Activated CD4-positive, alpha-beta T cell treated with anti-CD3 and anti-CD28 coated beads, Interleukin-10, Interleukin-2, amounts not matched to agents 100 ng/mL and 50 ng/mL, durations not matched to agents 16 hours and 8 hours (primary cell): ENCODE data around the gene GPR3.
"Not testable (repeated sequence)": the region's sequence is repeated elsewhere in the genome, so short reads cannot be mapped to it uniquely, and the experiment has no call there.

Experiments
- DNase-seq: peaks from one replicate; pipeline ENCODE4 v3.0.0-alpha.2; 2020

GPR3 gene

GRCh38 chr1:27380224-27380623, 12.2 kb upstream of the GPR3 start:
- no peak for DNase-seq

GRCh38 chr1:27380766-27381733, 11.4 kb upstream of the GPR3 start:
- no peak for DNase-seq

GRCh38 chr1:27381969-27382762, 10.3 kb upstream of the GPR3 start:
- DNase-seq = no peak

GRCh38 chr1:27383039-27383605, 9.3 kb upstream of the GPR3 start, which contains the start of gene CD164L2:
TSS of gene CD164L2 (minus strand) at chr1:27383333. CDS start at chr1:27383239, 94 bp downstream.
- DNase-seq = peak; percentile 45

- DNase-seq = no peak
These were observed 8.8 kb upstream of the GPR3 start for GRCh38 chr1:27383661-27384060.

- DNase-seq = not testable (repeated sequence)
These were observed 7.6 kb upstream of the GPR3 start for GRCh38 chr1:27384797-27385196.

- peak; percentile 73 for DNase-seq
These were observed 4.0 kb upstream of the GPR3 start for GRCh38 chr1:27388337-27389005.

GRCh38 chr1:27391511-27392095, 819 bp upstream of the GPR3 start:
- peak; percentile 34 for DNase-seq

GRCh38 chr1:27392778-27393635, 585 bp downstream of the GPR3 start:
- DNase-seq = no peak

- DNase-seq = no peak
These were observed 1.3 kb downstream of the GPR3 start for GRCh38 chr1:27393641-27394281.

- DNase-seq = no peak
These were observed 1.8 kb downstream of the GPR3 start for GRCh38 chr1:27394282-27394658.

- no peak for DNase-seq
These were observed 2.5 kb downstream of the GPR3 start for GRCh38 chr1:27394925-27395324.

- DNase-seq = peak; percentile 83
These were observed 3.2 kb downstream of the GPR3 start for GRCh38 chr1:27395441-27396195.

- DNase-seq = no peak
These were observed 4.7 kb downstream of the GPR3 start for GRCh38 chr1:27397110-27397509.

GRCh38 chr1:27397749-27398148, 5.3 kb downstream of the GPR3 start:
- DNase-seq = no peak

GRCh38 chr1:27398405-27399149, 6.2 kb downstream of the GPR3 start:
- DNase-seq = no peak

GRCh38 chr1:27399251-27400025, 7.0 kb downstream of the GPR3 start:
- no peak for DNase-seq
